Measurements from ENCODE around the gene CLCF1. TPM values are rescaled to one million over a fixed set of nuclear protein-coding genes. Genes with fewer than 3 reads are reported as not detected.
A peak's percentile ranks its signal among the peaks of the same experiment; 100 is the strongest.

The CLCF1 gene
- total and polyA plus RNA-seq, 2 donors from 2014 or later, result 5.7 to 15.8 TPM

GRCh38 chr11:67356387-67356863 is 17.0 kb downstream of the CLCF1 start:
- intact Hi-C loops (cut with DNase I), result no loop called here
- DNase-seq (no peak), FAIRE-seq (no peak)
- Histone ChIP-seq H3K9me3 (ENCODE audit: control insufficient read depth in 2 of 3, insufficient read depth in 1 of 3, low read length in 3 of 3) (no peaks in the 10 kb centered on the region), H3K36me3 (ENCODE audit: control insufficient read depth in 2 of 3, insufficient read depth in 3 of 3, low read length in 3 of 3) (no peaks in the 10 kb centered on the region), H3K27me3 (ENCODE audit: control insufficient read depth, insufficient read depth, low read length) (no peaks in the 10 kb centered on the region), H3K27ac (ENCODE audit: low read depth in 2 of 2, low read length in 2 of 2) (peak overlapping the region; percentile 66 to 99), H3K4me1 (ENCODE audit: control insufficient read depth in 2 of 3, insufficient read depth in 2 of 3, low read depth in 1 of 3, low read length in 3 of 3) (peaks cover 2 to 42% (median 32%) of the 10 kb centered on the region in 3 donors), H3K9ac (ENCODE audit: low read length in 3 of 3) (peak overlapping the region in 1 of 3 donors; percentile 53), H3K4me3 (ENCODE audit: low read length in 3 of 3) (no peak overlapping the region)
- no peak for TF ChIP-seq CTCF (IDR thresholded peaks at IDR 0.05; ENCODE audit: borderline replicate concordance, extremely low read depth, insufficient read depth)

GRCh38 chr11:67355794-67356386 is 17.5 kb downstream of the CLCF1 start:
- peak in 1 of 5 donors; percentile 47 for DNase-seq
- Histone ChIP-seq H3K4me1 (ENCODE audit: control insufficient read depth in 2 of 3, insufficient read depth in 2 of 3, low read depth in 1 of 3, low read length in 3 of 3) (peaks cover 2 to 46% (median 33%) of the 10 kb centered on the region in 3 donors), H3K9ac (ENCODE audit: low read length in 3 of 3) (peak overlapping the region in 1 of 3 donors; percentile 22), H3K27ac (ENCODE audit: low read depth in 2 of 2, low read length in 2 of 2) (peak overlapping the region; percentile 99 to 100), H3K9me3 (ENCODE audit: control insufficient read depth in 2 of 3, insufficient read depth in 1 of 3, low read length in 3 of 3) (no peaks in the 10 kb centered on the region), H3K4me3 (ENCODE audit: low read length in 3 of 3) (no peak overlapping the region), H3K36me3 (ENCODE audit: control insufficient read depth in 2 of 3, insufficient read depth in 3 of 3, low read length in 3 of 3) (no peaks in the 10 kb centered on the region), H3K27me3 (ENCODE audit: control insufficient read depth, insufficient read depth, low read length) (no peaks in the 10 kb centered on the region)
- no peak for FAIRE-seq
- no peak for TF ChIP-seq CTCF (IDR thresholded peaks at IDR 0.05; ENCODE audit: borderline replicate concordance, extremely low read depth, insufficient read depth)
- intact Hi-C loops (cut with DNase I), result no loop called here

GRCh38 chr11:67355023-67355793 is 18.2 kb downstream of the CLCF1 start:
- DNase-seq (peak in 1 of 5 donors; percentile 64), FAIRE-seq (no peak)
- Histone ChIP-seq H3K27me3 (ENCODE audit: control insufficient read depth, insufficient read depth, low read length) (no peaks in the 10 kb centered on the region), H3K27ac (ENCODE audit: low read depth in 2 of 2, low read length in 2 of 2) (peak overlapping the region; percentile 99 to 100), H3K9me3 (ENCODE audit: control insufficient read depth in 2 of 3, insufficient read depth in 1 of 3, low read length in 3 of 3) (no peaks in the 10 kb centered on the region), H3K4me3 (ENCODE audit: low read length in 3 of 3) (no peak overlapping the region), H3K36me3 (ENCODE audit: control insufficient read depth in 2 of 3, insufficient read depth in 3 of 3, low read length in 3 of 3) (no peaks in the 10 kb centered on the region), H3K4me1 (ENCODE audit: control insufficient read depth in 2 of 3, insufficient read depth in 2 of 3, low read depth in 1 of 3, low read length in 3 of 3) (peaks cover 2 to 47% (median 33%) of the 10 kb centered on the region in 3 donors), H3K9ac (ENCODE audit: low read length in 3 of 3) (peak overlapping the region in 2 of 3 donors; percentile 4 to 96)
- intact Hi-C loops (cut with DNase I), result no loop called here
- TF ChIP-seq CTCF (IDR thresholded peaks at IDR 0.05; ENCODE audit: borderline replicate concordance, extremely low read depth, insufficient read depth), result no peak
